Heart left ventricle (tissue), 13 donors: ENCODE measurements around the gene MYO1E.

Source experiments
- POLR2A ChIP-seq, 2 donors: fragments of 450-650 bp; IDR thresholded peaks; one replicate each; pipeline ENCODE4 v1.6.1; 2017; ENCODE audit warnings: antibody characterized with exemption in 2 of 2, mild to moderate bottlenecking in 2 of 2, moderate library complexity in 2 of 2
- TF ChIP-seq, protein P1 (sequence below), 12 donors: fragments of 200-600 bp; sonication (generic) in 4 of 12; IDR thresholded peaks; one replicate each; pipeline versions ENCODE4 v1.5.0 to v1.8.0; 2018 to 2022; ENCODE audit warnings: antibody characterized with exemption in 12 of 12, mild to moderate bottlenecking in 5 of 12
- donor health status: ischemic (EF 13 %, LVEDD 7.1; RV severe dilation, severe dysfunction).
- donor health status: DM: no; HTN: yes; CAD: no.
- donor health status: DM: no; HTN: no; CAD: no.
- donor health status: ischemic (EF 25% LVEDD 6.9; RV normal size, moderate dysfunction).
- donor health status: ischemic (EF 25% LVEDD 5.7; RV mildly dilated, moderate dysfunction).
- donor health status: ischemic (EF 35%, LVEDD 5.7; RV mildly dilated, moderate dysfunction).
- donor health status: nonischemic (EF 11% LVEDD 7.7; RV severe dilation, severe dysfunction).
- donor health status: DM: yes; HTN: yes; CAD: no.
- donor health status: PGD.
- donor health status: ischemic (EF 29% LVEDD 5.4; RV normal size, mild dysfunction).
- donor health status: nonischemic (EF 23%, LVEDD 6.1; RV moderate dilation, normal function).

DNA sequence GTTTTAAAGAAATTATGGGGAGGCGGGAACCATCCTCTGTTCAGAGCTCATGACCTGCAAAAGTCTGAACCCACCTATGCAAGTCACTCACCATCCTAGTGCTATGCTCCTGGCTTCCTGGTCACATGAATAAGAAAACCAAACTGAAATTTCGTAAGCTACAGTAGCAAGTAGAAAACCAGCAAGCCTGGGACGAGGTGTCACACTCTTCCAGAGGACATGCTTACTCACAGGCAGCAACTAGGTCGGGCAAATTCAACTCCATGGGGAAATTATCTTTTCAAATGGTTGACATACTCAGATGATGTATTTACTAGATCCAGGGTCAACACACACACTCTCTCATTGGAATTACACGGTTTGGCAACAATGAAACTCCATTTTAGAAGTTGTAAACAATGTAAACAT, 134.7 kb downstream of the MYO1E start:
- no peak for TF ChIP-seq POLR2A (IDR thresholded peaks at IDR 0.05)
- TF ChIP-seq, protein P1, sequence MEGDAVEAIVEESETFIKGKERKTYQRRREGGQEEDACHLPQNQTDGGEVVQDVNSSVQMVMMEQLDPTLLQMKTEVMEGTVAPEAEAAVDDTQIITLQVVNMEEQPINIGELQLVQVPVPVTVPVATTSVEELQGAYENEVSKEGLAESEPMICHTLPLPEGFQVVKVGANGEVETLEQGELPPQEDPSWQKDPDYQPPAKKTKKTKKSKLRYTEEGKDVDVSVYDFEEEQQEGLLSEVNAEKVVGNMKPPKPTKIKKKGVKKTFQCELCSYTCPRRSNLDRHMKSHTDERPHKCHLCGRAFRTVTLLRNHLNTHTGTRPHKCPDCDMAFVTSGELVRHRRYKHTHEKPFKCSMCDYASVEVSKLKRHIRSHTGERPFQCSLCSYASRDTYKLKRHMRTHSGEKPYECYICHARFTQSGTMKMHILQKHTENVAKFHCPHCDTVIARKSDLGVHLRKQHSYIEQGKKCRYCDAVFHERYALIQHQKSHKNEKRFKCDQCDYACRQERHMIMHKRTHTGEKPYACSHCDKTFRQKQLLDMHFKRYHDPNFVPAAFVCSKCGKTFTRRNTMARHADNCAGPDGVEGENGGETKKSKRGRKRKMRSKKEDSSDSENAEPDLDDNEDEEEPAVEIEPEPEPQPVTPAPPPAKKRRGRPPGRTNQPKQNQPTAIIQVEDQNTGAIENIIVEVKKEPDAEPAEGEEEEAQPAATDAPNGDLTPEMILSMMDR (IDR thresholded peaks at IDR 0.05), result no peak
